ENCODE measurements around the gene LTBP3.
"Not testable (repeated sequence)": the region's sequence is repeated elsewhere in the genome, so short reads cannot be mapped to it uniquely, and the experiment has no call there.

The LTBP3 gene

DNA sequence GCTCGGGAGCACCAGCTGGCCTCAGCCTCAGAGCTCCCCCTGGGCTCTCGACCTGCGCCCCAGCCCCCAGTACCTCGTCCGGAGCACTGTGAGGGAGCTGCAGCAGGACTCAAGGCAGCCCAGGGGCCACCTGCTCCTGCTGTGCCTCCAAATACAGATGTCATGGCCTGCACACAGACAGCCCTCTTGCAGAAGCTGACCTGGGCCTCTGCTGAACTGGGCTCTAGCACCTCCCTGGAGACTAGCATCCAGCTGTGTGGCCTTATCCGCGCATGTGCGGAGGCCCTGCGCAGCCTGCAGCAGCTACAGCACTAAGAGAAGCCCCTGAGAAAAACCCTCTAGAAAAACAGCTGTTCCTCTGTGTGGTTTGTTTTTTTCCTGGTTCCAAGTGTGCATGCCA, 13.3 kb upstream of the LTBP3 start:
- DNase-seq: no peak

GRCh38 chr11:65569973-65570918, 12.1 kb upstream of the LTBP3 start, which contains the start of gene ZNRD2:
Gene ZNRD2 (plus strand): TSS chr11:65570477. CDS start chr11:65570492, 15 bp downstream.
- DNase-seq: peak; percentile 99

DNA sequence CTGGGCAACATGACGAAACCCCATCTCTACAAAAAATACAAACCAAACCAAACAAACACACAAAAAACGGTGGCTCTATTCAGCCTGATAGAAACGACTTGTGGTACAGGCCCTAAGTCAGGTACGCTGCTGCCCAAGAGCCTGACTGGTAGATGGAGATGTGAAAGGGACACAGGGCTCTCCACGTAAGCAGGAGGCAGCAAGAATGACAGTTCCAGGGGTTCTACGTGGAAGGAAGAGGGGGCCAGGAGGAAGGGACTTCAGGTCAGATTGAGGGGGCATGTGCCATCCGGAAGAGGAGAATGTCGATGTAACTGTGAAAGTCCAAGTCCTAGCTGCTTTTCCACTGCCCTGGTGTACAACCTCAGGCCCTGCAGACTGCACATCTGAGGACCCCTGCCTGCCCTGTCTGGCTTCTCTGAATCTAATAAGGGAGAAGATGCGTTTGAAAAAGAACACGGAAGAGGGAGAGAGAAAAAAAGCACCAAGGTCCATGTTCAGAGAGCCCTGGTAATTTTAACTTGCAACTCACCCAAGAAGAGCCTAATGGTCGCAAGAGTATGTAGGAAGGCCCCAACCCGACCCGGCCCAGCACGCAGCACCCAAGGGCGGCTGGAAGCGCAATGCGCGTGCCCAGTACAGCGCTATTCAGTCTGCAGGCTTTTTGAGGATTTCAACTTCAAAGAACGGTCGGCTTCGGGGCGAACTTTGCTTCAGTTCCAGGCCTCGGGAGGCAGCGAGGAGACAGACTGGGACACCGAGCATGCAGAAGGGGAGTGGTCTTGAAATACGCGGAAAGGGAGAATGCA, 11.2 kb upstream of the LTBP3 start:
- no peak for DNase-seq

DNA sequence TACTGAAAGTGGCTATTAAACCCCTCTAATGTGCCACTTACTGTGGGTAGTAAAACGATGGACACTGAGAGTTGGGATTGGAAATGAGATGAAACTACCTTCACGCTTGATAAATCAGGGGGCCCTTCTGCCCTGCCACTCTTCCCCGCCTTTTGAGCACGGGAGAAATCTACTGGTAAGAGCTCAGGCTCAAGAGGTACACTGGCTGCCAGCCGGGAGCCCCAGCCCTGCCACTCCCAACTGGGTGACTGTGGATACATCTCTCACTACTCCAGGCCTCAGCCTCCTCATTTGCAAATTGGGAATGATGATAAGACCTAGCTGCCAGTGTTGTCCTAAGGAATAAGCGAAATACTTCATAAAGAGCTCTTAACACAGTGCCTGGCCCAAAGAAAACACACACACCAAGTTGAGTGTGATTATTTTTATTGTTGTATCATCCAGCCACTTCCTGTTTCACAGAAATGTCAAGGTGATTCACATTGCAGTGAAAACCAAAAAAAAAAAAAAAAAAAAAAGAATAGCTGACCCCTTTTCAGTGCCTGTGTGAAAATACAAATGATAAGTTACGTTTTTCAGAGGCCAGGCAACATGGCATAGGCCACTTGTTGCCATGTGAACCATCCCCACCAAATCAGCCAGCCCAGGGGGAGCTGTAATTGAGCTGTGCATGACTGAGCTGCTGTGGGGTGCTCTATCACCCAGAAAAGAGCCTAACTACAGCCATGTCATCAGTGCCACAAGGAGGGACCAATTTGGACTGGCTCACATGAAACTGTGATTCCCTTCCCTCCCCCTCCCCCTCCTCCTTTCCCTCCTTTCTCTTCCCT, 7.7 kb upstream of the LTBP3 start:
- peak; percentile 35 for DNase-seq

DNA sequence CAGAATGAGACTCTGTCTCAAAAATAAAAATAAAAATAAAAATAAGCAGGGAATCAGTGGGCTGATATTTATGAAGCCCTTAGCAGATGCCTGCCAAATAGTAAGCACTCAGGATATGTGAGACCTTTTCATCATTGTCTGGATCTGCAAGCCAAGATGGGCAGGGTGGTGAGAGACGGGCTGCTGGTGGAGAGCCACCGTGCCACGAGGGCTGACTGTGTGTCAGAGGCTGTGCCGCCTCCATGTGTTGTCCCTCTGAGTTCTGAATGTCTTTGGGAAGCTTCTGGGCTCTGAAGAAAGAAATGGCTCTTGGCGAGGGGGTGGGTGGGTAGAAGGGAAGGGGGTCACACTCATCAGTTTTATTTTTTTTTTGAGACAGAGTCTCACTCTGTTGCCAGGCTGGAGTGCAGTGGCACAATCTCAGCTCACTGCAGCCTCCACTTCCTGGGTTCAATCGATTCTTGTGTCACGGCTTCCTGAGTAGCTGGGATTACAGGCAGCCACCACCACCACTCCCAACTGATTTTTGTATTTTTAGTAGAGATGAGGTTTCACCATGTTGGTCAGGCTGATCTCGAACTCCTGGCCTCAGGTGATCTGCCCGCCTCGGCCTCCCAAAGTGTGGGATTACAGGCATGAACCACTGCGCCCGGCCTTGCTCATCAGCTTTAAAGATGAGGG, 6.9 kb upstream of the LTBP3 start:
- not testable (repeated sequence) for DNase-seq

DNA sequence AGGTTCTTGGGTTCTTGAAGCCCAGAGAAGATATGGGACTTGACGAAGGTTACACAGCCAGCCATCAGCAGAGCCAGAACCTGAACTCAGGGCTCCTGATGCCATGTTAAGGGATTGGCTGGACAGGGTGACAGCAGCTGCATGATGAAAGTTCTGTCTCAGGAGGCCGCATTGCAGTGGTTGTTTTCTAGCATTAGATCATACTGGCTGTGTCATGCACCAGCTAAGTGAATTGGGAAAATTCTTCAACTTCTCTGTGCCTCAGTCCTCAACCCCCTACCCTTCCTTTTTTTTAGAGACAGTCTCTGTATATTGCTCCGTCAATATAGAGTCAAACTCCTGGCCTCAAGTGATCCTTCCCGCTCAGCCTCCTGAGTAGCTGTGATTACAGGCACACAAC, 5.4 kb upstream of the LTBP3 start:
- no peak for DNase-seq

DNA sequence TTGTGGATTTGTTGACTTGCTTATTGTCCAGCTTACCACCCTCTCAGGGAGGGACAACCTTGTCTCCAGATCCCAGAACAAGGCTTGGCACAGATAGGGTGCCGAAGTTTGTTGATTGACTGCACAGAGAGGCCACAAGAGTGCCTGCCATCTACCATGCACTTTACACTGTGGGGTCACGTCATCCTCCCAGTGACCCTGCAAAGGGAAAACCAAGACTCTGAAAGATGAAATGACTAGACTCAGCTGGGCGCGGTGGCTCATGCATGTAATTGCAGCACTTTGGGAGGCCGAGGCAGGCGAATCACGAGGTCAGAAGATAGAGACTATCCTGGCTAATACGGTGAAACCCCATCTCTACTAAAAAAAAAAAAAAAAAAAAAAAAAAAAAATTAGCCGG, 4.6 kb upstream of the LTBP3 start:
- DNase-seq: no peak

- DNase-seq: no peak
Observed at GRCh38 chr11:65562020-65562419, 3.9 kb upstream of the LTBP3 start.

- DNase-seq: no peak
Observed at GRCh38 chr11:65560555-65561418, 2.6 kb upstream of the LTBP3 start.

- DNase-seq: no peak
Observed at GRCh38 chr11:65559951-65560537, 1.9 kb upstream of the LTBP3 start.

DNA sequence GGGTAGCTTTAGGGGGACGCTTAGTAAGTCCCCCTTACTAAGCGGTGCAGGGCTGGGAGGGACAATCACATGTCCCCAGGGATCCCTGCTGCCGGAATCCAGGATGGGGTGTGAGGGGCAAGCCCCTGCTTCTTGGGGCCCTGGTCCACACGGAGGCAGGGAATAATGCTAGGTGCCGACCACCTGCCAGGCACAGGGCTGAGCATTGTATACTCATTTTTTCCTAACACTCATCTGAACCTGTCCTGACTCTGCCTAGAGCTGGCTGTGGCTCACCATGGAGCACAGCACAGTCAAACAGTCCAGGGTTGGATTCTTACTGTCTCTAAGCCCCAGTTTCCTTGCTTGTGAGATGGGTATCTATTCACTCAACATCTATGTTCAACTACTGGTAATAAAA, 1.4 kb upstream of the LTBP3 start:
- DNase-seq: peak; percentile 36

GRCh38 chr11:65558930-65559509, 861 bp upstream of the LTBP3 start:
- DNase-seq: no peak

DNA sequence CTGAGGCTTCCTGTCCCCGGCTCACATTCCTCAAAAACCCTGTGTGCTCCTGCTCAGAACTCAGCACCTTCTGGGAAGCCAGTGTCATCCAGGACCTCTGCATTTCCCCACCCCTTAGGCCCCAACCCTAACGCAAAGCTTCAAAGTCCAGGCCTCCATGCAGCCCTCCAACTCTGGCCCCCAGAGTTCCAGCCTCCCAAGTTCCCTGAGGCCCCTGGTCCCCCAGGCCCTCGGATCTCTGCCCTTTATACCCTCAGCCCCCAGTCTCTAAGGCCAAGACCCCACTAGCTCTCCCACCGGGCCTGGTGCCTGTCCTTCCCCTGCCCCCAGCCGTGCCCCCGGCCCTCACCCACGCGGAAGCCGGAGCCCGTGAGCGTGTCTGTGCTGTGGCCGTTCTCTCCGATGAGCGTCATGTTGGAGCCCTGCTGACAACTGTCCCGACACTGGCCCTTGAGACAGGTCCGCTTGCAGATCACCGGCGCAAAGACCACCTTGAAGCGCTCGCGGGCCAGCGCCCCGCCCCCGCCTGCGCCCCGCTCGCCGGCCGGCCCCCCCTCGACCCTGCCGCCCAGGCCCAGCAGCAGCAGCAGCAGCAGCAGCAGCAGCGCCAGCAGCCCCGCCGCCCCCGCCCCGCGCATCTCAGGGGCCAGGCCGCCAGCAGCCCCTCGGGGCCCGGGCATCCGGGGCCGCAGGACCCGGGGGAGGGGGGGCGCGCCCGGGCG, 718 bp downstream of the LTBP3 start:
- peak; percentile 33 for DNase-seq

GRCh38 chr11:65556470-65557279, 1.5 kb downstream of the LTBP3 start:
- no peak for DNase-seq

GRCh38 chr11:65555693-65556231, 2.4 kb downstream of the LTBP3 start:
- DNase-seq: peak; percentile 41

GRCh38 chr11:65554842-65555430, 3.2 kb downstream of the LTBP3 start:
- no peak for DNase-seq

DNA sequence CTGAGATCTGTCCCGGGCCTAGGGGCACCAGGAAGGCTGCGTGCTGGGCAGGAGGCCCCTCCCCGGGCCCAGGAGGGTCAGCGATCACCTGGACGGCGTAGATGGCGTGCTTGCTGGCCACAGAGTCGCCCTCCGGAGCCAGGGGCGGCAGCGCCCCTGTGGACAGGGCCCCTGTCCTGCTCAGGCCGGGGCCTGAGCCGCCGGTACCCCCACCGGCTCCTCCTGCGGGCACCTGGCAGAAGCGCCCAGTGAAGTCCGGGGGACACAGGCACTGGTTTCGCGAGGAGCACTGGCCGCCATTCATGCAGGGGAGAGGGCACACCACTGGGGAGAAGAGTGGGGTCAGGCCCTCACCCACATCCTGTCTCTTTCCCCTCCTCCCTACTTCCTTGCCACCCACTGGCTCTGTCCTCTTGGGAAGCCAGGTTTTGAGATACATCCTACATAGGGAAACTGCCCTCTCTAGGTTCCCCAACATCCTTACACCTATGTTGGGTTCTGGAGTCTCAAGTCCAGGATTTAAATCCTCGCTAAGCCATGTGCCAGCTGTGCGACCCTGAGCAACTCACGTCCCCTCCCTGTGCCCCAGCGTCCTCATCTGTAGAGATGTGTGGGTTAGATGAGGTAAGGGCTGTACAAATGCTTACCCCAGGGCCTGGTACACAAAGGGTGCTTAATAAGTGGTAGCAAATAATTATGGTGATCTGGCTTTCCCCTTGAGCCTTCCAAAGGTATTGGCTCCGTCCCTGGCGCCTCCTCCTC, 3.9 kb downstream of the LTBP3 start:
- no peak for DNase-seq

Data from activated naive CD4-positive, alpha-beta T cell treated with Interleukin-2 at 50 U/mL for 16 hours (primary cell).